Nephron progenitor cell (in vitro differentiated cells): ENCODE results near the gene KCNIP1.

Source experiments
- DNase-seq: peaks from one replicate; pipeline ENCODE4 v3.0.0; 2021
- H3K27ac Mint-ChIP-seq: 2 replicates; pipeline ENCODE4 v1.8.0; 2021; ENCODE audit warnings: mild to moderate bottlenecking, moderate library complexity, mixed read lengths
- H3K27me3 Mint-ChIP-seq: 2 replicates; pipeline ENCODE4 v1.8.0; 2021; ENCODE audit warnings: mild to moderate bottlenecking, low read depth, mixed read lengths; ENCODE audit not compliant: poor library complexity
- H3K36me3 Mint-ChIP-seq: 2 replicates; pipeline ENCODE4 v1.8.0; 2021; ENCODE audit warnings: low read depth, mixed read lengths
- H3K4me1 Mint-ChIP-seq: 2 replicates; pipeline ENCODE4 v1.8.0; 2021; ENCODE audit warnings: mixed read lengths
- H3K4me3 Mint-ChIP-seq: 2 replicates; pipeline ENCODE4 v1.8.0; 2021; ENCODE audit warnings: mild to moderate bottlenecking, moderate library complexity, mixed read lengths
- H3K9me3 Mint-ChIP-seq: 2 replicates; pipeline ENCODE4 v1.8.0; 2021; ENCODE audit warnings: mild to moderate bottlenecking, moderate library complexity, mixed read lengths
- CTCF ChIP-seq: fragments of 200-600 bp; sonication (generic); IDR thresholded peaks from 2 replicates; pipeline ENCODE4 v1.5.0; 2021; ENCODE audit warnings: antibody characterized with exemption

KCNIP1 gene

GRCh38 chr5:170681013-170681433 lies 177.2 kb downstream of the KCNIP1 start:
- no peaks in the 10 kb centered on the region for H3K9me3 Mint-ChIP-seq
- no peak overlapping the region for H3K27ac Mint-ChIP-seq
- TF ChIP-seq CTCF = no peak
- no peaks in the 10 kb centered on the region for H3K36me3 Mint-ChIP-seq
- H3K4me3 Mint-ChIP-seq = peak overlapping the region; percentile 46
- peaks cover 88% of the 10 kb centered on the region for H3K27me3 Mint-ChIP-seq
- H3K4me1 Mint-ChIP-seq = no peaks in the 10 kb centered on the region
- peak; percentile 91 for DNase-seq

GRCh38 chr5:170691657-170692056 lies 187.8 kb downstream of the KCNIP1 start:
- Mint-ChIP-seq H3K4me3 (no peak overlapping the region), H3K9me3 (no peaks in the 10 kb centered on the region), H3K27ac (no peak overlapping the region), H3K36me3 (no peaks in the 10 kb centered on the region), H3K4me1 (peaks cover 4% of the 10 kb centered on the region), H3K27me3 (peaks cover 66% of the 10 kb centered on the region)
- DNase-seq = peak; percentile 37
- peak; percentile 13 for TF ChIP-seq CTCF

GRCh38 chr5:170693701-170694100 lies 189.9 kb downstream of the KCNIP1 start:
- no peaks in the 10 kb centered on the region for H3K36me3 Mint-ChIP-seq
- H3K9me3 Mint-ChIP-seq = no peaks in the 10 kb centered on the region
- H3K27me3 Mint-ChIP-seq = peaks cover 52% of the 10 kb centered on the region
- H3K4me1 Mint-ChIP-seq = no peaks in the 10 kb centered on the region
- no peak overlapping the region for H3K4me3 Mint-ChIP-seq
- no peak for DNase-seq
- no peak for TF ChIP-seq CTCF
- no peak overlapping the region for H3K27ac Mint-ChIP-seq

GRCh38 chr5:170694911-170695310 lies 191.1 kb downstream of the KCNIP1 start:
- no peak overlapping the region for H3K4me3 Mint-ChIP-seq
- H3K36me3 Mint-ChIP-seq = no peaks in the 10 kb centered on the region
- peaks cover 42% of the 10 kb centered on the region for H3K27me3 Mint-ChIP-seq
- H3K4me1 Mint-ChIP-seq = no peaks in the 10 kb centered on the region
- H3K27ac Mint-ChIP-seq = no peak overlapping the region
- H3K9me3 Mint-ChIP-seq = no peaks in the 10 kb centered on the region
- no peak for TF ChIP-seq CTCF
- no peak for DNase-seq

GRCh38 chr5:170697031-170697430 lies 193.2 kb downstream of the KCNIP1 start:
- TF ChIP-seq CTCF = no peak
- no peak for DNase-seq
- H3K36me3 Mint-ChIP-seq = no peaks in the 10 kb centered on the region
- H3K4me3 Mint-ChIP-seq = no peak overlapping the region
- H3K9me3 Mint-ChIP-seq = no peaks in the 10 kb centered on the region
- no peaks in the 10 kb centered on the region for H3K4me1 Mint-ChIP-seq
- peaks cover 28% of the 10 kb centered on the region for H3K27me3 Mint-ChIP-seq
- no peak overlapping the region for H3K27ac Mint-ChIP-seq

- no peak for DNase-seq
- Mint-ChIP-seq H3K4me1 (peaks cover 9% of the 10 kb centered on the region), H3K27ac (no peak overlapping the region), H3K36me3 (no peaks in the 10 kb centered on the region), H3K9me3 (no peaks in the 10 kb centered on the region), H3K27me3 (peaks cover 9% of the 10 kb centered on the region), H3K4me3 (no peak overlapping the region)
- no peak for TF ChIP-seq CTCF
These were observed 196.7 kb downstream of the KCNIP1 start for GRCh38 chr5:170700503-170700902.
